Fibroblast of upper back skin (primary cell): ENCODE data around the gene NR1H2.

Experiments
- DNase-seq: peaks from one replicate; pipeline ENCODE4 v3.0.0-alpha.2; 2013

Gene NR1H2

DNA sequence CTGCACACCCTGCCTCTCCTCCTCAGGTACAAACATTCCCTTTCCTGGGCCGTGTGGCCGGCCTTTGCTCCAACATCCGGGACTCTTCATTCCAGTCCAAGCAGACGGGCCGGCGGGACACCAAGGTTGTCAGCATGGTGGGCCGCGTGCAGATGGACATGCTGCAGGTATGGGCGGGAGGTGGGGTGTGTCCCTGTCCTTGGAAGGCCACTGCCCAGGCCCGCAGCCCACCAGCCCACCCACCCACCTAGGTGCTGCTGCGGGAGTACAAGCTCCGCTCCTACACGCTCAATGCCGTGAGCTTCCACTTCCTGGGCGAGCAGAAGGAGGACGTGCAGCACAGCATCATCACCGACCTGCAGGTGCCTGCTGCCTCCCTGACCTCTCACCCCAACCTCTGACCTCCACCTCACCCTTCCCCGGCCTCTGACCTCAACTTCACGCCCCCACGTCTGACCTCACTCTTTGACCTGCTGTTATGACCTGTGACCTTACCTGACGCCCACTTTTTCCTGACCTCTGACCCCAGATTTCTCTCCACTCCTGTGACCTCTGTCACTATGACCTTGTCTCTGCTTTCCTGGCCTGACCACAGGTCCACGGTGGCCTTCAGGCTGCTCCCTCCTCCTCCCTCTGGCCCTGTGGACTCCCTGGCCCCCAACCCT lies 30.0 kb downstream of the NR1H2 start:
- DNase-seq = no peak

DNA sequence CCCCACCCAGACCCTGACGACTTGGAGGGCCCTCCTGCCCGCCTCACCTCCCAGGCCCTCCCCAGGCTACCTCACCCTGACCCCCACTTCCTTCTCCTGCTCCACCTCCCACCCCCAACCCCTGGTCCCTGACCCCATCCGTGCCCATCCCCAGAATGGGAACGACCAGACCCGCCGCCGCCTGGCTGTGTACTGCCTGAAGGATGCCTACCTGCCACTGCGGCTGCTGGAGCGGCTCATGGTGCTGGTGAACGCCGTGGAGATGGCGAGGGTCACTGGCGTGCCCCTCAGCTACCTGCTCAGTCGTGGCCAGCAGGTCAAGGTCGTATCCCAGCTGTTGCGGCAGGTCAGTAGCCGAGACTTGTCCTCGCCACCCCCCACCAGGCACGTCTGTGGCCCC lies 30.6 kb downstream of the NR1H2 start:
- DNase-seq = no peak

DNA sequence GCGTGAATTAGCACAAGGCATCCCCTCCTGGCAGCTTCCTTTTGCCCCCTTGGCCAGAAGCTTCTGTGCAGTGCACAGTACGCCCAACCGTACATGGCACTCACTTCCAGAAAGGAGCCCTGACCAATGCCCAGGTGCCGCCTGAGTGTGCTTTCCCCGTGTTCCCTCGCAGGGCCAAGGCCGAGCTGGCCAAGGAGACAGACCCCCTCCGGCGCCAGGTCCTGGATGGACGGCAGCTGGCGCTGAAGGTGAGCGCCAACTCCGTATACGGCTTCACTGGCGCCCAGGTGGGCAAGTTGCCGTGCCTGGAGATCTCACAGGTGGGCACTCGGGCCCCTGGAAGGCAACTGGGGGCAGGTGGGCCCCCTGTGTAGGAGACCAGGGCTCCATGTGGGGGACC lies 33.1 kb downstream of the NR1H2 start:
- no peak for DNase-seq

DNA sequence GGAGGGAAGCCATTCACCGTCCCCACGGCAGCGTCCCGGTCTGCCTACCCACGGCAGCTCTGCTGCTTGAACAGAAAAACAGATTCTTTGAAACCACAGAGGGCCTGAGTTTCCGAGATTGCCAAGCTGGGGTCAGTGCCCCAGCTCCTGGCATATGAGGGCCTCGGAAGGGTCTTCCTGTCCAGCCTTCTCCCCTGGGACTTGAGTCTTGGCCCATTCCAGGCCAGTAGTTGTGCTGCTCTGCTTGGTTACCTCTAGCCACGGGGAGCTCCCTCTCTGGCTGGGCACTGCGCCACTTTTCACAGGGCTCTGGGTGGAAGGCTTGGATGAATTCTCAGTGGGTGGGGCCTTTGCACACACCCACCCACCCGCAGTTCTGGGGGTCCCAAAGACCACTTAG lies 33.9 kb downstream of the NR1H2 start:
- DNase-seq = no peak

DNA sequence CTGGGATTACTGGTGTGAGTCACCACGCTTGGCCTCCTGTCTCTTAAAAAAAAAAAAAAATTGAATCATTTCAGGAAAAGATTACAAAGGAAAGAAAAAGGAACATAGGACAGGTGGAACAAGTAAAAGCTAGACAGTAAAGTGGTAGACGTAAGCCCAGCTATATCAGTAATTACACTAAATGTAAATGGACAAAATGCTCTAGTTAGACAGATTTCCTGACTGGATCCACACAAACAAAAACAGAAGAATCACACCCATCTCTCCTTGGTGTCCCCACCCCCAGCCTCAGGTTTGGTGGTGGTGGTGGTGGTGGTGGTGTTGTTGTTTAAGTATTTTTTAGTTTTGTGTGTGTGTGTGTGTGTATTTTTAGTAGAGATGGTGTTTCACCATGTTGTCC lies 36.2 kb downstream of the NR1H2 start:
- DNase-seq = no peak

DNA sequence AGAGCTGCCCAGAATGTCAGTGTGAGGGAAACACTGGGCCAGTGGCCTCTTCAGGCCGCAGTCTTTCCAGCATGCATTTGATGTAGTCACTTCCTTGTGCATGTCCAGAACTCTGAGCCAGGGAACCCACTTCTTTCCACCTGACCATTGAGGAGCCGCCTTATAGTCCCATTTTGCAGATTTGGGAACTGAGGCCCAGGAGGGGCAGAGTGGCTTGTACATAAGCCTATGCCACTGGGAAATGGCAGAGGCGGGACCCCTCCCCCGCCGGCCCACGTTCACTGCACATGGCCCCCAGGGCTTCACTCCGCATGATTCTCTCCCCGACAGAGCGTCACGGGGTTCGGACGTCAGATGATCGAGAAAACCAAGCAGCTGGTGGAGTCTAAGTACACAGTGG lies 36.8 kb downstream of the NR1H2 start:
- no peak for DNase-seq

DNA sequence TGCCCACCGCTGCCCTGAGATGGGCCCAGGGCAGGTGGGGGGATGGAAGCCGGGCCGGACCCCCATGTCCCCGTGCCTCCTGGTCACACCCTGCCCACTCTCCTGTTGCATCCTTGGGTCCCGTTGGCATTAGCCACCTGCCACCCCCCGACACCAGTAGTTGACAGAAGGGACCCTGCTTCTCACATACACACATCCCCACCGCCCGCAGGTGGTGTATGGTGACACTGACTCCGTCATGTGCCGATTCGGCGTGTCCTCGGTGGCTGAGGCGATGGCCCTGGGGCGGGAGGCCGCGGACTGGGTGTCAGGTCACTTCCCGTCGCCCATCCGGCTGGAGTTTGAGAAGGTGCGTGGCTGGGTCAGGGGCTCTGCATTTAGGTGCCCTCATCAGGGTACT lies 37.3 kb downstream of the NR1H2 start:
- DNase-seq = no peak

DNA sequence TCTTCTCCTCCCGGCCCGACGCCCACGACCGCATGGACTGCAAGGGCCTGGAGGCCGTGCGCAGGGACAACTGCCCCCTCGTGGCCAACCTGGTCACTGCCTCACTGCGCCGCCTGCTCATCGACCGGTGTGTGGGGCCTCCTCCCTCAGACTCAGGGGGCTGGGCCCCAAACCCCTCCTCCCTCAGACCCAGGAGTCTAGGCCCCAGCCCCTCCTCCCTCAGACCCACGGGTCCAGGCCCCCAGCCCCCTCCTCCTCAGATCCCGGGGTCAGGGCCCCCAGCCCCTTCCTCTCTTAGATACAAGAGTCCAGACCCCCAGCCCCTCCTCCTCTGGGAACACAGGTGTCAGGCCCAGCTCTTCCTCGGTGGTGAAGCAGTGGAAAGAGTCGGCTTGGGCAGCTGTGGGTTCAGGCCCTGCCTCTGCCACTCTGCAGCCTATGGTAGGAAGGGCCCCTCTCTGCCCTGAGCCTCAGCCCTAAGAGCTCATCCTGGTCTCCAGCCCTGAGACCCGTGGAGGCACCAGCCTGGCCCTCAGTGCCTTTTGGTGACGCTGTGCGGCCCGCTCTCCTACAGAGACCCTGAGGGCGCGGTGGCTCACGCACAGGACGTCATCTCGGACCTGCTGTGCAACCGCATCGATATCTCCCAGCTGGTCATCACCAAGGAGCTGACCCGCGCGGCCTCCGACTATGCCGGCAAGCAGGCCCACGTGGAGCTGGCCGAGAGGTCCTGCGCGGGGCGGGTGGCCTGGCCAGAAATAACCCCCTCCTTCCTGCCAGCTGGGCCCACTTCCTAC lies 38.8 kb downstream of the NR1H2 start:
- peak; percentile 51 for DNase-seq

DNA sequence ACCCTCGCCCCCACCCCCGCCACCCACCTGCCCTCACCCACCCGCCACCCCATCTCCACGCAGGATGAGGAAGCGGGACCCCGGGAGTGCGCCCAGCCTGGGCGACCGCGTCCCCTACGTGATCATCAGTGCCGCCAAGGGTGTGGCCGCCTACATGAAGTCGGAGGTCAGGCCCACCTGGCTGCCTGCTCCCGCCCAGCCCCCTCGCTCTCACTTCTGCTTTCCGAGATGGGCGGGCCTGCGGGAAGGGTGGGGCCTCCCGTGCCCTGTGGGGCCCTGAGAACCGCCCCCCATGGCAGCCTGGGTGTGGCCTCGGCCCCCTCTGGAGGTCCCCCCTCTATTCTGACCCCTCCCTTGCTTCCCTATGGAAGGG lies 39.4 kb downstream of the NR1H2 start:
- DNase-seq = no peak

DNA sequence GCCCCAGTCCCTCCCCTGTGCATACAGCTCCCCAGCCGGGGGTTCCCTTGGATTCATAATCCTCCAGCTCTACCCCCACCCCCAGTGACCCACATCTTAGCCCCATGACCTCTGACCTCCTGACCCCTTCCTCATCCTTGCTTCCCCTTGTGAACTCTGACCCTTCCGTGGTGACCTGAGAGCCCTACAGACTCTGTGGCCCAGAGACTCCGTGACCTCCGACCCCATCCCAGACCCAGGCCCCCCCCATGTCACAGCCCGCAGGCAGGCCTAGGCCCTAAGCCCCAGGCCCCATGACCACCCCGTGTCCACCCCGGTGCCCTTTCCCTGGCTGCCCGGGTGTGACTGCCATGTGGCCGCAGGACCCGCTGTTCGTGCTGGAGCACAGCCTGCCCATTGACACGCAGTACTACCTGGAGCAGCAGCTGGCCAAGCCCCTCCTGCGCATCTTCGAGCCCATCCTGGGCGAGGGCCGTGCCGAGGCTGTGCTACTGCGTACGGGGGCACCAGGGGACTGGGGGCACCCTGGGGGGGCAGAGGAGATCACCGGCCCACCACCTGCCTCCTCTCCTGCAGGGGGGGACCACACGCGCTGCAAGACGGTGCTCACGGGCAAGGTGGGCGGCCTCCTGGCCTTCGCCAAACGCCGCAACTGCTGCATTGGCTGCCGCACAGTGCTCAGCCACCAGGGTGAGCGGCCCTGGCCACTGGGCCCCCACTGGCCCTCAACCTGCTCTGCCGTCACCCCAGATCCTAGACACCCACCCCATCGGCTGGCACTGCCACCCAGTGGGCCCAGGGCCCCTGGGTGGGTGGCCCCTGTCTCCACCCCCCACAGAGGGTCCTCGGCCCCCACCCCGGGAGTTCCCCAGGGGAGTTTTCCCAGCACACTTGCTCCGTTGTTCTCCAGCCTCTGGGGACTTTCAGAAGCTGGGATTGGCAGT lies 40.0 kb downstream of the NR1H2 start:
- no peak for DNase-seq

DNA sequence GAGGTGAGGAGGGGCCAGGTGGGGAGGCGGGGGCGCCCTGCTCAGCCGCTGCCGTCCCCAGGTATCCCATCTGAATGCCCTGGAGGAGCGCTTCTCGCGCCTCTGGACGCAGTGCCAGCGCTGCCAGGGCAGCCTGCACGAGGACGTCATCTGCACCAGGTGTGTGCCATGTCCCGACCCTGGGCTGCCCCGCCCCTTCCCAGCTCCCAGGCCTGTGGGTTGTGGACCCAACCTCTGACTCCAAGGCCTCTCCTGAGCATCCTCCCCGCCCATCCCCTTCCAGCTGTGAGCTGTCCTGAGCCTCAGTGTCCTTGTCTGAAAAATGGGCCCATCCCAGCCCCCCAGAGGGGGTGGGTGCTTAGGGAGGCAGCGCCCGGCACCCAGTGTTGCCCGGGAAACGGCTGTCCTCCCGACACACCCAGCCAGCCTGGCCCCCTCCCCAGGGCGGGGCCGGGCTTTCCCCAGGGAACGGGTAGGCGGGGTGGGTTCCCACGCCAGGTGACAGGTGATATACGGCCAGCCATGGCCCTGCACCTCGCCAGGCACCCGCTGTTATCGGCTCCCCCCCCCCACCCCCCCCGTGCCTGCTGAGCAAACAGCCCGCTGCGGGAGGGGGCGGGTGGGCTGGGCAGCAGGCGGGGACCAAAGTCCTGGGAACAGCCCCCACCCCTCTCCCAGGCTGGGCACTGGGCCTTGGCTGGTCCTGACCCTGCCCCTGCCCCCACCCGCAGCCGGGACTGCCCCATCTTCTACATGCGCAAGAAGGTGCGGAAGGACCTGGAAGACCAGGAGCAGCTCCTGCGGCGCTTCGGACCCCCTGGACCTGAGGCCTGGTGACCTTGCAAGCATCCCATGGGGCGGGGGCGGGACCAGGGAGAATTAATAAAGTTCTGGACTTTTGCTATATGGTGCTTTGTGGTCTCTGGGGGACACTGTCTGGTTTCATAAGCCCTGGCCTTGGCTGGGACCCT lies 41.1 kb downstream of the NR1H2 start:
- DNase-seq = no peak

DNA sequence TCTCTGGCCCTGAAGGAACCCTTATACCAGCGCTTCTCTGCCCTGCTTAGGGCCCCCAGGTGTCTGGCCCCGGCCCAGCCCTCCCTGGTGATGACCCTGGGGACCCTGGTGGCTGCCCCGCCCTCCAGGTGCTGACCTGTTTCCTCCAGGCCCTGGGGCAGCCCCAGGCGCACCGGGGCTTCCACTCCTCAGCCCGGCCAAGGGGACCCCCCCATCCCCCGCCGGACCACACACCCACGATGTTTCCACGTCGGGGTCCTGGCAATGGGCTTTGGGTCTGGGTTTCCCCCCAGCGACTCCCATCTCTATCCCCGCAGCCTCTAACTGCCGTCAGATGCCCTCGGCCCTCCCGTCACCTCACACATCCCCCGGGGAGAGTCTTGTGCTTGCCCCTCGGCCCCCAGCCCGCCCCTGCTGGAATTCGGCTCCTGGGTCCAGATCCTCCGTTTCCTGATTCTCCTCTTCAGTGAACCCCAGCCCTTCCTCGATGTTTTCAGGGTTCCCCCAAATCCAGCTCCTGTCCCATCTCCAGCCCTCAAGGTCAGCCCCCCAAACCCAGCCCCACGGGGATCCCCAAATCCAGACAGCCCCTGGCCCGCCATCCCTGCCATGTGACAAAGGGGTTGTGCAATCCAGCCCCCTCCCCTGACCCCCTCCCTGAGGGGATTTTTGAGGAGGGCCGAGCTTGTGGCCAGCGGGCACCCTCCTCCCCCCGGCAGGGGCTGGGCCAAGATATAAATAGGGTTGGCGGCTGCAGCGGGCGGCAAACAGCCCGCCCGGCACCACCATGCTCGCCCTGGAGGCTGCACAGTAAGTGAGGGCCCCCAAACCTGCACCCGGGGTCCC lies 42.1 kb downstream of the NR1H2 start, which contains the start of gene SPIB:
TSS of gene SPIB (plus strand) at position 763 of the 846 bp plus-strand sequence. CDS start at position 788, 25 bp downstream.
- no peak for DNase-seq

DNA sequence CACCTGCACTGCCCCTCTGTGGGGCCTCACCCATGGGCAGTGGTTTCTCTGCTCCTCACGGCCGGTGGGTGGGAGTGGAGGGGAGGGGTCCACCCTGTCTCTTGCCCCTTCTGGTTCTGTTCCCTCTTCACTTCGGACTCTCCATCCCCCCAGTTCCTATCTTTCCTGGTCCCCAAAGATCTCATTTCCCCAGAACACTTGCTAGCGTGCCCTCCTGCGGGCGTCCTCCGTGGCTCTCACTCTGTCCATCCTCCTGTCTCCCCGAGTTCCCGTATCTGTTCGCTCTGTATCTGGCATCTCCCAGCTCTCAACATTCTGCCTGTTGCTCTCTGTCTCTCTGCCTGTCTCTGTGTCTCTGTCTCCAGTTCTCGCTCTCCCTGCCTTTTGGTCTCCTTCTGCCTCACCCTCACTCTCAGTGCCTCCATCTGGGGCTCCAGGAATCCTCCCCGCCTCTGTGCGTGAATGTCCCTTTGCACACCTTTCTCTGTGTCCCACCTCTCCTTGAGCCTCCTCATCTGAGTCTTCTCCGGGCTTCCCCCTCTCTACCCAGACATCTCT lies 42.8 kb downstream of the NR1H2 start:
- DNase-seq = no peak

DNA sequence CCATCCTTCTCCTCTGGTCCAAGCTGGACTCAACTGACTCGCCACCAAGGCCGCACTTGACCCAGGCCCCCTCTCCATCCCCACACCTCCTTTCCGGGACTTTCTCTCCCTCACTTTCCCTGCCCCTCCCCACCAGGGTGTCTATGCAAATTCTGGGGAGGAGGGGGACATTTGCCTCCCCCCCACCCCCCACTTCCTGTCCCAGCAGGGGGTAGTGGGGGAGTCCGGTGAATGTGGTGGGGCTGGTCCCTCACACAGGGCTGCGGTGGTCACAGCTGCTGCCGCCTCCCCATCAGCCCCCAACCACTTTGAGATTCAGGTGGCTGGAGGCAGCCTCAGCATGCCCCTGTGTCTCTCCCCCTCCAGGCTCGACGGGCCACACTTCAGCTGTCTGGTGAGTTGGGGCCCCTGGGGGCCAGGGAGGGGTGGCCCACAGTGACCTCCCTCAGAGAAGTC lies 43.4 kb downstream of the NR1H2 start:
- DNase-seq = no peak

DNA sequence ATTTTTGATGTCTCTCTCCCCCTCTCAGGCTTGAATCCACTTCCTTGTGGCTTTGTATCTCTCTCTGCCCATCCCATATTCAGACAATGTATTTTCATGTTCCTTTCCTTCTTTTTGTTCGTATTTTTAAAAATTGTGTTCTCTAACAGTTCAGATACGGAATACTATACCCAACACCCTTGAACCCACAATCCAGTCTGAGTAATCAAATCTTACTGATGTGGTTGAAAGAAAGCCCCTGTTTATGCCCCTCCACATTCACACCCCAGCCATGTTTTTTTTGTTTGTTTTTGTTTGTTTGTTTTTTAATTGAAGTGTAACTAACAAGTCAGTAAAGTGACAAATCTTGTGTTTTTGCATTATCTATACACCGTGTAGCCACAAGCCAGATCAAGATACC lies 43.9 kb downstream of the NR1H2 start:
- no peak for DNase-seq

DNA sequence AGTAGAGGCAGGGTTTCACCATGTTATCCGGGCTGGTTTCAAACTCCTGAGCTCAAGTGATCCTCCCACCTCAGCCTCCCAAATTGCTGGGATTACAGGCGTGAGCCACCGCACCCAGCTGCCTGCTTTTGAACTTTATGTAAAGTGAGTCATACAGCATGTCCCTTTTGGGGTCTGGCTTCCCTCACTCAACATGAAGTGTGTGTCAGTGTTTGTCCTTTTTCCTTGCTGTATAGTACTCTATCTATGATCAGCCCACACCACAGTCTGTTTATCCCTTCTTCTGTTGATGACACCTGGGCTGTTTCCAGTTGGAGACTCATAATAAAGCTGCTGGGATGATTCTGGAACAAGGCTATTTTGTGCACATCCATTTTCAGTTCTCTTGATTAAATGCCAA lies 44.6 kb downstream of the NR1H2 start:
- DNase-seq = no peak

DNA sequence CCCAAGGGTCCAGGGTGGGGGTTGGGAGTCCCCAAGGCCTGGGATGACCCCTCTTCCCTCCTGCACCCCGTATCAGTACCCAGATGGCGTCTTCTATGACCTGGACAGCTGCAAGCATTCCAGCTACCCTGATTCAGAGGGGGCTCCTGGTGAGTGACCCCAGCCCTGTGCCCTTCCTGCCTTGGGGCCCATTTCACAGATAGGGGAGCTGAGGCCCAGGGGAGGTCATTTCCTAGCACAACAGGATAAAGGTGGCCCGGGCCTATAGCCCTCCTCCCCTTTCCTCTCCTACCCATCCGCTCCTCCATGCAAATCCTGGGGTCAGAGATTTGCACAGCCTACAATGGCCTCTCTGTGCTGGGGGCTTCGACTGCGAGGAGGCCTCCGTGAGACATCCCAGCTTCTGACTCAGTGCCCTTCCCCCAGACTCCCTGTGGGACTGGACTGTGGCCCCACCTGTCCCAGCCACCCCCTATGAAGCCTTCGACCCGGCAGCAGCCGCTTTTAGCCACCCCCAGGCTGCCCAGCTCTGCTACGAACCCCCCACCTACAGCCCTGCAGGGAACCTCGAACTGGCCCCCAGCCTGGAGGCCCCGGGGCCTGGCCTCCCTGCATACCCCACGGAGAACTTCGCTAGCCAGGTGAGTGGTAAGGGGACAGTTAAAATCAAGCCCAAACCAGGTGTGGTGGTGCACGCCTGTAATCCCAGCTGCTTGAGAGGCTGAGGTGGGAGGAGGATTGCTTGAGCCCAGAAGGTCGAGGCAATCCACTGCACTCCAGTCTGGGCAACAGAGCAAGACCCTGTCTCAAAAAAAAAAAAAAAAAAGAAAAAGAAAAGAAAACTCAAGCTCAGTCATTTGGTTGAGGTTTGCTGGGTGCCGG lies 46.4 kb downstream of the NR1H2 start:
- DNase-seq = no peak

DNA sequence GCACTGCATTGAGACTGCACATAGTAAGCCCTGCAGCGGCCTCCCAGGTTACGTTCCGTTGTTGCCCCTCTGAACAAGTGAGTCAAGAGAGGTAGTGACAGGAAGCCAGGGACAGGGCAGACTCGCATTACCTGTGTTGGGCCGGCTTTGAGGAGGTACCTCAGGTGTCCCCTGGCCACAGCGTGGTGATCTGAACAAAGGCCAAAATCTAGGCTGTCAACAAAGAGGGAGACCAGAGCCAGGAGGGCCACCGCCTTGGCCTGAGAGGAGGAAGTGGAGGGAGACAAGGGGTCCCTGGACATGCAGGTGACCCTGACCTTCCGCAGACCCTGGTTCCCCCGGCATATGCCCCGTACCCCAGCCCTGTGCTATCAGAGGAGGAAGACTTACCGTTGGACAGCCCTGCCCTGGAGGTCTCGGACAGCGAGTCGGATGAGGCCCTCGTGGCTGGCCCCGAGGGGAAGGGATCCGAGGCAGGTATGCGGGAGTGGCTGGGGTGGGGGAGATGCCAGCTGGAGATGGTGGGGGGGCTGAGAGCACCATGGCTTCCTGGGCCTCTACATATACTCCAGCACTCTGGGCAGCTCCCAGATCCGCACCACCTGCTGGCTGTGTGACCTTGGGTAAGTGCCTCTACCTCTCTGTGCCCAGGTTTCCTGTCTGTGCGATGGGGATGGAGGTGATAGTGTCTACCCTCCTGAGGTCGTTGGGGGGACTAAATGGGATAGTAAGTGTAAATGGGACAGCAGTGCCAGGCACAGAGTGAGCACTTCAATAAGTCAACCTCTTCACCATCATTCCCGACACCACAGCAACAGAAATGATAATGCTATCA lies 47.2 kb downstream of the NR1H2 start:
- no peak for DNase-seq

DNA sequence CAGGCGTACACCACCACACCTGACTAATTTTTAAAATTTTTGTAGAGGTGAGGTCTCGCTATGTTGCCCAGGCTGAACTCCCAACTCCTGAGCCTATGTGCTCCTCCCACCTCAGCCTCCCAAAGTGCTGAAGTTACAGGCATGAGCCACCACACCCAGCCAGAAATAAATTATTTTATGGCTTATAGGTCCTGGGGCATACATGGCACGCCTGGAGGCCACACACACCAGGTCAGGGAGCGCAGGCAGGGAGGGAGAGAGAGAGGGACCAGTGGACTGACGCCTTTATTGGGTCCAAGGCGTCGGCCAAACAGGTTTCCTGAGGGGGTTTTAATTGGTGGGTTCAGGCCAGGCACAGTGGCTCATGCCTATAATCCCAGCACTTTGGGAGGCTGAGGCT lies 49.3 kb downstream of the NR1H2 start:
- DNase-seq = no peak
